OCI-LY7 (cell line): ENCODE results near the gene DYRK2. TPM values are rescaled to one million over a fixed set of nuclear protein-coding genes. Genes with fewer than 3 reads are reported as not detected.

Experiments used
- BruUV-seq: library from RNA; stranded (reverse); fragments of 400-500 nt; replicated peaks from 2 replicates; lab custom pipeline; 2021; lab: Mats Ljungman, UMichigan
- CTCF ChIA-PET: fragments of 300-600 bp; sonication (Branson Sonifier 250); formaldehyde crosslinking; loops from one replicate; lab custom pipeline; 2022; ENCODE audit warnings: antibody characterized with exemption; ENCODE audit not compliant: unreplicated experiment; lab: Charles Lee
- POLR2A ChIA-PET: fragments of 300-600 bp; sonication (Branson Sonifier 250); formaldehyde crosslinking; loops from one replicate; lab custom pipeline; 2022; ENCODE audit warnings: antibody characterized with exemption; lab: Charles Lee
- DNase-seq: peaks from one replicate; pipeline ENCODE4 v3.0.0-alpha.2; 2015; ENCODE audit warnings: low spot score
- H2AFZ ChIP-seq: fragments of 200-600 bp; sonication (generic), shearing (Covaris generic); 2 replicates; pipeline ENCODE4 v1.6.1; 2014; ENCODE audit warnings: mild to moderate bottlenecking, antibody characterized with exemption, low read length, moderate library complexity
- H3K27ac ChIP-seq: fragments of 200-600 bp; sonication (generic); 2 replicates; pipeline ENCODE4 v1.5.1; 2014; ENCODE audit warnings: mixed run types, low read depth, mild to moderate bottlenecking, moderate library complexity, low read length, inconsistent platforms; ENCODE audit not compliant: poor library complexity, severe bottlenecking
- H3K36me3 ChIP-seq: fragments of 200-600 bp; sonication (generic); 2 replicates; pipeline ENCODE4 v1.6.1; 2014; ENCODE audit warnings: mild to moderate bottlenecking, antibody characterized with exemption, low read length, moderate library complexity, mixed read lengths; ENCODE audit not compliant: insufficient read depth
- H3K4me1 ChIP-seq: fragments of 200-600 bp; sonication (generic); 2 replicates; pipeline ENCODE4 v1.5.1; 2014; ENCODE audit warnings: mild to moderate bottlenecking, low read length; ENCODE audit not compliant: insufficient read depth, poor library complexity, severe bottlenecking
- H3K4me2 ChIP-seq: fragments of 200-600 bp; sonication (generic); 2 replicates; pipeline ENCODE4 v1.6.1; 2014; ENCODE audit warnings: mild to moderate bottlenecking, low read length
- H3K4me3 ChIP-seq: fragments of 200-600 bp; sonication (generic); 2 replicates; pipeline ENCODE4 v1.5.1; 2014; ENCODE audit warnings: mild to moderate bottlenecking, low read depth, low read length; ENCODE audit not compliant: poor library complexity, severe bottlenecking
- H3K79me2 ChIP-seq: fragments of 200-600 bp; sonication (generic); 2 replicates; pipeline ENCODE4 v1.6.1; 2016; ENCODE audit warnings: low read depth, mild to moderate bottlenecking, low read length, moderate library complexity, mixed read lengths; ENCODE audit not compliant: insufficient read depth
- H3K9me2 ChIP-seq: fragments of 200-600 bp; sonication (generic); 2 replicates; pipeline ENCODE4 v1.6.1; 2016; ENCODE audit warnings: mild to moderate bottlenecking, low read length, mixed read lengths; ENCODE audit not compliant: insufficient read depth
- H3K9me3 ChIP-seq: fragments of 200-600 bp; sonication (generic); 2 replicates; pipeline ENCODE4 v1.6.1; 2014; ENCODE audit warnings: mild to moderate bottlenecking, mixed run types, low read length, mixed read lengths
- H4K20me1 ChIP-seq: fragments of 200-600 bp; sonication (generic); 2 replicates; pipeline ENCODE4 v1.6.1; 2014; ENCODE audit warnings: mild to moderate bottlenecking, antibody characterized with exemption, low read length, moderate library complexity, mixed read lengths; ENCODE audit not compliant: insufficient read depth
- CTCF ChIP-seq: fragments of 200-600 bp; sonication (generic); conservative IDR thresholded peaks from 2 replicates; pipeline ENCODE4 v1.5.1; 2014; ENCODE audit warnings: mild to moderate bottlenecking, antibody characterized with exemption, low read length, moderate library complexity, mixed read lengths
- EZH2phosphoT487 ChIP-seq: fragments of 200-600 bp; sonication (generic); IDR thresholded peaks from 2 replicates; pipeline ENCODE4 v1.6.1; 2018; ENCODE audit warnings: low read depth, borderline replicate concordance, mild to moderate bottlenecking, mixed run types, antibody characterized with exemption, low read length, moderate library complexity, mixed read lengths
- intact Hi-C: fragments of 100-400 bp; cut with micrococcal nuclease; formaldehyde crosslinking; loops from one replicate; pipeline ENCODE4 v1.10.0; 2022; ENCODE audit not compliant: unreplicated experiment
- total RNA-seq, 2 experiments: library from RNA; depleted of rRNA in 1 of 2; stranded (reverse); fragments of >200 nt in 1 of 2; shearing (Covaris generic) in 1 of 2; gene quantifications; 2 replicates each; pipeline ENCODE4 v1.2.3, GENCODE V29; 2014 to 2022

Gene DYRK2
- total RNA-seq, 2 experiments from 2014 or later: 30.6 to 32.3 TPM

GRCh38 chr12:67694306-67694900 lies 45.9 kb downstream of the DYRK2 start:
- DNase-seq: no peak
- Histone ChIP-seq H3K36me3 (no peaks in the 10 kb centered on the region), H3K4me3 (no peak overlapping the region), H4K20me1 (no peaks in the 10 kb centered on the region), H2AFZ (no peak overlapping the region), H3K4me2 (0 out of 2 replicates have a peak overlapping the region, but pooled peaks have one; percentile 2), H3K9me2 (no peaks in the 10 kb centered on the region), H3K79me2 (no peaks in the 10 kb centered on the region), H3K9me3 (peaks cover 6% of the 10 kb centered on the region; the same call in 1 of the 2 replicates), H3K4me1 (peaks cover 74% of the 10 kb centered on the region), H3K27ac (no peak overlapping the region)
- ChIA-PET CTCF (interaction anchor here (1.7 kb wide), 1 partner anchor 56 kb away, joined by 3 read pairs; no protein-coding TSS in a partner anchor), POLR2A (no interaction called here)
- intact Hi-C loops: no loop called here
- BruUV-seq: no TSS peak
- no peak for TF ChIP-seq EZH2phosphoT487
- no peak for TF ChIP-seq CTCF

GRCh38 chr12:67695974-67696373 lies 47.4 kb downstream of the DYRK2 start:
- H4K20me1 ChIP-seq: no peaks in the 10 kb centered on the region
- no peak for DNase-seq
- CTCF ChIA-PET: no interaction called here
- POLR2A ChIA-PET: no interaction called here
- H3K4me3 ChIP-seq: no peak overlapping the region
- no peak overlapping the region for H3K4me2 ChIP-seq
- BruUV-seq: no TSS peak
- peaks cover 6% of the 10 kb centered on the region; the same call in 1 of the 2 replicates for H3K9me3 ChIP-seq
- intact Hi-C loops: loop anchor here (5.0 kb wide), 1 partner anchor 296 kb away; no protein-coding TSS in a partner anchor
- H3K36me3 ChIP-seq: no peaks in the 10 kb centered on the region
- H2AFZ ChIP-seq: no peak overlapping the region
- H3K9me2 ChIP-seq: no peaks in the 10 kb centered on the region
- H3K27ac ChIP-seq: no peak overlapping the region
- H3K4me1 ChIP-seq: peaks cover 90% of the 10 kb centered on the region
- no peaks in the 10 kb centered on the region for H3K79me2 ChIP-seq
- TF ChIP-seq CTCF (no peak), EZH2phosphoT487 (no peak)

GRCh38 chr12:67697443-67697842 lies 48.9 kb downstream of the DYRK2 start:
- TF ChIP-seq CTCF (no peak), EZH2phosphoT487 (no peak)
- Histone ChIP-seq H3K4me3 (peak overlapping the region; percentile 59), H4K20me1 (no peaks in the 10 kb centered on the region), H3K36me3 (no peaks in the 10 kb centered on the region), H3K27ac (no peak overlapping the region), H2AFZ (no peak overlapping the region; the same call in 1 of the 2 replicates), H3K9me3 (peaks cover 6% of the 10 kb centered on the region; the same call in 1 of the 2 replicates), H3K9me2 (no peaks in the 10 kb centered on the region), H3K4me1 (peaks cover 82% of the 10 kb centered on the region), H3K4me2 (peak overlapping the region; percentile 82), H3K79me2 (no peaks in the 10 kb centered on the region)
- no TSS peak for BruUV-seq
- intact Hi-C loops: loop anchor here (5.0 kb wide), 1 partner anchor 295 kb away; no protein-coding TSS in a partner anchor
- CTCF ChIA-PET: no interaction called here
- POLR2A ChIA-PET: interaction anchor here (0.8 kb wide), 1 partner anchor 83 kb away, joined by 3 read pairs; no protein-coding TSS in a partner anchor
- no peak for DNase-seq
